NT2/D1 (cell line): Measurements from ENCODE around the gene ANKRD39.

ENCODE experiments used
- DNase-seq: peaks from one replicate; pipeline ENCODE4 v3.0.0-alpha.2; 2011; ENCODE audit warnings: low read depth, low spot score
- H3K27me3 ChIP-seq: 2 replicates; pipeline ENCODE4 v1.6.0; 2011; ENCODE audit warnings: mild to moderate bottlenecking; ENCODE audit not compliant: insufficient read length, insufficient read depth
- H3K36me3 ChIP-seq: 2 replicates; pipeline ENCODE4 v1.6.1; 2011; ENCODE audit warnings: mild to moderate bottlenecking, low read length, mixed read lengths; ENCODE audit not compliant: insufficient read depth, insufficient read length
- H3K4me1 ChIP-seq: 2 replicates; pipeline ENCODE4 v1.5.1; 2011; ENCODE audit not compliant: insufficient read depth, insufficient read length
- H3K4me3 ChIP-seq: 2 replicates; pipeline ENCODE4 v1.5.1; 2011; ENCODE audit warnings: low read depth; ENCODE audit not compliant: insufficient read length
- H3K9ac ChIP-seq: 2 replicates; pipeline ENCODE4 v1.6.0; 2011; ENCODE audit warnings: low read depth; ENCODE audit not compliant: insufficient read length
- H3K9me3 ChIP-seq: 2 replicates; pipeline ENCODE4 v1.5.1; 2011; ENCODE audit warnings: mild to moderate bottlenecking, low read length; ENCODE audit not compliant: insufficient read depth
- SUZ12 ChIP-seq: IDR thresholded peaks from 2 replicates; pipeline ENCODE4 v1.6.1; 2011; ENCODE audit not compliant: insufficient read length, insufficient read depth; ENCODE audit errors: extremely low read depth
- YY1 ChIP-seq: IDR thresholded peaks from 2 replicates; pipeline ENCODE4 v1.6.1; 2011; ENCODE audit not compliant: insufficient read length, insufficient read depth
- ZNF274 ChIP-seq: IDR thresholded peaks from 2 replicates; pipeline ENCODE4 v1.6.1; 2011; ENCODE audit warnings: mild to moderate bottlenecking, low read depth, low read length

The ANKRD39 gene

DNA sequence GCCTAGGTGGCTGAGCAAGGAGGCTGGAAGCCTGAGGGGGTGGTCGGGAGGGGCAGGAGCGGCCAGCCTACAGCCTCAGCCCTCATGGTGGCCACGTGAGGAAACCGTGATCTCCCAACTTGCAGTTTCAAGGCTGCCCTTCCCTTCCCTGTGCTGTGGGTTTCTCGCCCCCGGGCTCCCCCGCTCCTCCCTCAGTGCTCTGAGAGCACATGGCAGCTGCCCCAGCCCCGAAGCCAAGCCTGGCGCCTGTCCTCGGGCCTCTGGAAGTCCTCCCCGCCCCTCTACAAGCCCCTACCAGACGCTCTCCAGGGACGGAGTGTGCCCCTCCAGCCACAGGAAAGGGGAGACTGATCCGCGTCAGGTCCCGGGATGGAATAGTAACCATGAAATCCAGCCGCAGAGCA is 13.4 kb downstream of the ANKRD39 start:
- DNase-seq = no peak
- Histone ChIP-seq H3K4me3 (no peak overlapping the region), H3K9me3 (no peaks in the 10 kb centered on the region), H3K4me1 (peaks cover 9% of the 10 kb centered on the region), H3K9ac (no peak overlapping the region), H3K36me3 (peaks cover 45% of the 10 kb centered on the region), H3K27me3 (no peaks in the 10 kb centered on the region)
- TF ChIP-seq YY1 = no peak
- no peak for TF ChIP-seq SUZ12
- no peak for TF ChIP-seq ZNF274

DNA sequence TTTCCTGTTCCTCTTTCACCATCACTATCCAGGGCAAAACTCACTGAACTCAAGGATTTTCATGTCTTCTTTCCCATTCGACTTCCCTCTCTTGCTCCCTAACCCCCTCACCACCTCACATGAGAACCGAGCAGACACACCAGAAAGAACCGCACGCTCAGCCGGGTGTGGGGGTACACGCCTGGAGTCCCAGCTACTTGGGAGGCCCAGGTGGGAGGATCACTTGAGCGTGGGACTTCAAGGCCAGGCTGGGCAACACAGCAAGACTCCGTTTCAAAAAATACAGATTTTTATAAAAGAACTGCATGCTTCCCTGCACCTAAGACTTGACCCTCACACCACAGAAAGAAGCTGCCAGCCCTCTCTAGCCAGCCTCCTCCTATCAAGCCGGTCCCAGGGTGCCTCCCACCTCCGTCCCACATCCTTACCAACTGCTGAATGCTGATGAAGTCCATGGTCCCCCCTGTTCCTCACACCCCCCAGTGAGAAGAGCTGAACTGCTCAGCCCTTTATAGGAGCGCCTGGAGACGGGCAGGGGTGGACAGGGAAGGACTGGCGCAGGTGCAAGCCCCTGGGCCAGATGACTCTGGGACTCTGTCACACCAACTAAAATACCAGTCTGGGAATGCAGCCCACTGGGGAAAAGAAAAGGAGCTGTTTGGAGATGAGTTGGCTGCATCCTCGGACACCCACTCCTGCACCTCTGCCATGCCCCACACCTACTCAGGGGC is 14.1 kb downstream of the ANKRD39 start, which contains the start of gene ANKRD23:
TSS of gene ANKRD23 (minus strand) at position 484 of the 731 bp plus-strand sequence. CDS start at position 455, 29 bp downstream.
- H3K27me3 ChIP-seq = no peaks in the 10 kb centered on the region
- peaks cover 47% of the 10 kb centered on the region for H3K36me3 ChIP-seq
- peaks cover 12% of the 10 kb centered on the region for H3K4me1 ChIP-seq
- no peak within 1 kb of the TSS for H3K4me3 ChIP-seq
- no peak for DNase-seq
- TF ChIP-seq ZNF274 (no peak), SUZ12 (no peak), YY1 (no peak)
- H3K9ac ChIP-seq = no peak within 1 kb of the TSS
- no peaks in the 10 kb centered on the region for H3K9me3 ChIP-seq

DNA sequence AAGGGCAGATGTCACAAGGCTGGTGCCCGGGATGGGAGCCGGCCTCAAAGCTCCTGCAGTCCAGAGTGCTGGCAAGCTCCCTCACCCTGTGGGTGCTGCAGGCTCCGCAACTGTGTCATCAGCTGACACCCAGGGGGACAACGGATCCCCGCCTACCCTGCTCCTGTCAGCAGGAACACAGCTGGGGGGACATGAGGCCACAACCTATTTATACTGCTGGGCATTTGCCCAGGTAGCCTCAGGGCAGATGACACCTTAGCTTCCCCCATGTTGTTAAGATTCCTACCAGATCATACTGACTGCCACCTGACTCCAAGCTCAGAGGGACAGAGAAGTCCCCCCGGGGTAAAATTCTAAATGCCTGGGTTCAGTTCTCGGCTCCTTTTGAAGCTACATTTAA is 15.2 kb downstream of the ANKRD39 start:
- TF ChIP-seq SUZ12 (no peak), YY1 (no peak), ZNF274 (no peak)
- no peaks in the 10 kb centered on the region for H3K9me3 ChIP-seq
- no peak for DNase-seq
- no peaks in the 10 kb centered on the region for H3K27me3 ChIP-seq
- H3K9ac ChIP-seq = no peak overlapping the region
- no peak overlapping the region for H3K4me3 ChIP-seq
- H3K4me1 ChIP-seq = peaks cover 16% of the 10 kb centered on the region
- H3K36me3 ChIP-seq = peaks cover 45% of the 10 kb centered on the region

DNA sequence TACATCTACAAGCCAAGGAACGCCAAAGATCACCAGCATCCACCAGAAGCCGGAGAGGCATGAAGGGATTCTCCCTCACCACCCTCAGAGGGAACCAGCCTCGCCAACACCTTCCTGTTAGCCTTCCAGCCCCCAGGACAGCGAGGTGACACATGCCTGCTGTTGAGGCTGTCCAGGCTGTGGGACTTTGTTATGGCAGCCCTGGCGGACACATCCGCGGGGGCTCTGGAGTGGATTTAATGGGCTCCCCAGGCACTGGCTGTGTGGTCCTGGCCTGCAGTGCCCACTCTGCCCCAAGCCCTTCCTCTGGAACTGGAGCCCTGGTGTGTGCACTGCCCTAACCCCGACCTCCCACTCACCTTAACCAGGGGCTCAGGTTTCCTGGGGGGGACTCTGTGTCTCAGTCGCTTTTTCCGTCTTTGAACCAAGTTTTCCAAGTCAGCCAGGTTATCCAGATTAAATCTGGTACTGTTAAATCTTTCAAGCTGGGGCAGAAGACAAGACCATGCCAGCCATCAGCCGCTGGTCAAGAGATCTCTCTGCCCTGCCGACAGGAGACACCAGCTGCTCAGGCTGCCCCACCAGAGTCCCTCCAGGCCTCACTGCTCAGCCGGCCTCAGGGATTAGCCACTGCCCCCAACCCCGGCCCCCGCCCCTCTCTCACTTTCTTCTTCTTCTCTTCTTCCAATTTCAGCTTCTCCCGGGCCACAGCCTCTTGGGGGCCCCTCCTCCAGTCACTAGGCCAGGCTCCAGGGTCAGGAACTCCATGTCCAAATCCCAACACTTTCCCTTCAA is 15.9 kb downstream of the ANKRD39 start:
- Histone ChIP-seq H3K36me3 (peaks cover 41% of the 10 kb centered on the region), H3K9ac (no peak overlapping the region)
- TF ChIP-seq ZNF274 (no peak), SUZ12 (no peak), YY1 (no peak)

DNA sequence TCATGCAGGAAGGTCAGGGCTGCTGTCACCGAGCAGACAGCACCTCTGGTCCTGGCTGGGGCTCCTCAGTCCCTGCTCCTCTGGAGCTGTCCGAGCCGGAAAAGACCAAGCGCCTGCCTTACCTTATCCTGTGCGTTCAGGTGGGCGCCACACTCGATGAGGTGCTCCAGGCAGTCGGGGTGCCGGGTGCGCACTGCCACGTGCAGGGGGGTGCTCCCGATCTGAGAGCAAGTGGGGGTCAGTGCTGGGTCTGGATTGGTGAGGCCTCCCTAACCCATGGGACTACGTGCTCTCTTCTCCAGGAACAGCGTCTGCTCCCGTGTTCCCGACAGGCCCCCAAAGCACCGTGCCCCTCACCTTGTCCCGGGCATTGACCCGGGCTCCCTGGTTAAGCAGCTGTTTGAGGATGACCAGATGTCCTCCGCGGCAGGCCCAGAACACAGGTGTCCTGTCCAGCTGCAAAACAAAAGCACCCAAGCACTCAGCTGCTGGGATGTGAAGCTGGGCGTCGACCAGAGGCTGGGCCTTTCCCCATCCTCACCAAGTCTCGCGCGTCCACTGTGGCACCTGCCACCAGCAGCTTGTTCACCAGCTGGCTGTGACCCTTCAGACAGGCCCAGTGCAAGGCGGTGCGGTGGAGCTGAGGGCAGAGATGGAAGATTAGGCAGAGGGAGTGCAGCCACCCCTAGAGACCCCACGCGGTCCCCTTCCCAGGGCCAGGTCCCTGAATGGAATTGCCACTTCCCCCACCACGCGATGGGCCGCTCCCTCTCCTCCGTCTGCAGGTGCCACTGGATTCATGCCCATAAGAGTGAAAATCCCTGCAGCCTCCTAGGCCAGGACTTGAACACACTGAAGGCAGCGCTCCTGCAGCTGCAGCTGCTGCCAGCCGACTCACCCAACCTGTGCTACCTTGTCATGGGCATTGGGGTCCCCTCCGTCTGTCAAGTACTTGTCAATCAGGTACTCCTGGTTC is 17.7 kb downstream of the ANKRD39 start:
- H3K9me3 ChIP-seq = no peaks in the 10 kb centered on the region
- H3K9ac ChIP-seq = no peak overlapping the region
- no peak for DNase-seq
- peaks cover 17% of the 10 kb centered on the region for H3K4me1 ChIP-seq
- no peak for TF ChIP-seq ZNF274
- no peak for TF ChIP-seq YY1
- no peak for TF ChIP-seq SUZ12
- H3K36me3 ChIP-seq = peaks cover 40% of the 10 kb centered on the region
- H3K4me3 ChIP-seq = no peak overlapping the region
- no peaks in the 10 kb centered on the region for H3K27me3 ChIP-seq

More for the DNA sequence above, 15.9 kb downstream of the ANKRD39 start:
- no peak for DNase-seq
- Histone ChIP-seq H3K4me3 (no peak overlapping the region), H3K4me1 (peaks cover 17% of the 10 kb centered on the region), H3K27me3 (no peaks in the 10 kb centered on the region), H3K9me3 (no peaks in the 10 kb centered on the region)

DNA sequence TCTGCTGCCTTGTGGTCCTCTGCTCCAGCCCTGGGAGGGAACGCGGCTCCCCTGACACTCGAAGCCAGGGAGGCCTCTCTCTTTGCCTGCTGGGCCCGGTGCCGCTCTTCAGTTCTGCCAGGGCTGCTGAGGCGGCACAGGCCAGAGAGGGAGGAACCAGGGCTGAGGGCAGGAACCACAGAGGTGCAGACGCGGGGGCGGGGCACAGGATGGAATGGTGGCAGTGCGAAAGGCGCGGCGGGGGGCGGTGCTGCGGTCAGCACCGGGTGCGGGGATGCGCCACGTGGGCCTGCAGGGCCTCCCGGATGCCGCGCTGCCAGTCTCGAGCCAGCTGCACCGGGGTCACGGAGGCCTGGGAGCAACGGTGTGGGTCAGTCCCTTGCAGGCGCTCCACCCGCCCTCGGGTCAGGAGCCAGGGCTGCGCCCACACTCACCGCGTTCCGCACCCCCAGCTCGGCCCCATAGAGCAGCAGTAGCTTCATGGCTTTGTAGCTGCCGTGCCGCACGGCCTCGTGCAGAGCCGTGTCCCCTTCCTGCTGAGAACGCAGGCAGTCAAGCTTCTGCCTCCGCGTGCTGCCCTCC is 18.4 kb downstream of the ANKRD39 start:
- DNase-seq = no peak
- Histone ChIP-seq H3K27me3 (no peaks in the 10 kb centered on the region), H3K4me3 (no peak overlapping the region)

More for the DNA sequence above, 18.4 kb downstream of the ANKRD39 start:
- TF ChIP-seq ZNF274 (no peak), SUZ12 (no peak), YY1 (no peak)
- Histone ChIP-seq H3K4me1 (peaks cover 17% of the 10 kb centered on the region), H3K36me3 (peaks cover 47% of the 10 kb centered on the region), H3K9ac (no peak overlapping the region), H3K9me3 (no peaks in the 10 kb centered on the region)
